IPS-20b (cell line): ENCODE data around the gene GNG7.
"Not testable (repeated sequence)": the region's sequence is repeated elsewhere in the genome, so short reads cannot be mapped to it uniquely, and the experiment has no call there.

ENCODE experiments used
- H3K27ac ChIP-seq: one replicate; pipeline ENCODE4 v1.5.1; 2013; ENCODE audit warnings: low read length
- H3K27me3 ChIP-seq: 2 replicates; pipeline ENCODE4 v1.6.1; 2013; ENCODE audit warnings: mild to moderate bottlenecking, low read length, inconsistent platforms; ENCODE audit not compliant: insufficient read depth
- H3K36me3 ChIP-seq: 2 replicates; pipeline ENCODE4 v1.6.1; 2013; ENCODE audit warnings: low read depth, mild to moderate bottlenecking, inconsistent platforms, low read length, moderate library complexity; ENCODE audit not compliant: insufficient read depth
- H3K4me1 ChIP-seq: 2 replicates; pipeline ENCODE4 v1.6.1; 2013; ENCODE audit warnings: mild to moderate bottlenecking, control low read depth, inconsistent platforms, low read length, moderate library complexity; ENCODE audit not compliant: insufficient read depth
- H3K4me3 ChIP-seq: 2 replicates; pipeline ENCODE4 v1.5.1; 2013; ENCODE audit warnings: mild to moderate bottlenecking, low read length, inconsistent platforms
- H3K9ac ChIP-seq: 2 replicates; pipeline ENCODE4 v1.6.1; 2013; ENCODE audit warnings: low read depth, mild to moderate bottlenecking, inconsistent platforms, low read length, moderate library complexity
- H3K9me3 ChIP-seq: 2 replicates; pipeline ENCODE4 v1.6.1; 2013; ENCODE audit warnings: mild to moderate bottlenecking, low read depth, low read length, inconsistent platforms; ENCODE audit not compliant: insufficient read depth

Gene GNG7

DNA sequence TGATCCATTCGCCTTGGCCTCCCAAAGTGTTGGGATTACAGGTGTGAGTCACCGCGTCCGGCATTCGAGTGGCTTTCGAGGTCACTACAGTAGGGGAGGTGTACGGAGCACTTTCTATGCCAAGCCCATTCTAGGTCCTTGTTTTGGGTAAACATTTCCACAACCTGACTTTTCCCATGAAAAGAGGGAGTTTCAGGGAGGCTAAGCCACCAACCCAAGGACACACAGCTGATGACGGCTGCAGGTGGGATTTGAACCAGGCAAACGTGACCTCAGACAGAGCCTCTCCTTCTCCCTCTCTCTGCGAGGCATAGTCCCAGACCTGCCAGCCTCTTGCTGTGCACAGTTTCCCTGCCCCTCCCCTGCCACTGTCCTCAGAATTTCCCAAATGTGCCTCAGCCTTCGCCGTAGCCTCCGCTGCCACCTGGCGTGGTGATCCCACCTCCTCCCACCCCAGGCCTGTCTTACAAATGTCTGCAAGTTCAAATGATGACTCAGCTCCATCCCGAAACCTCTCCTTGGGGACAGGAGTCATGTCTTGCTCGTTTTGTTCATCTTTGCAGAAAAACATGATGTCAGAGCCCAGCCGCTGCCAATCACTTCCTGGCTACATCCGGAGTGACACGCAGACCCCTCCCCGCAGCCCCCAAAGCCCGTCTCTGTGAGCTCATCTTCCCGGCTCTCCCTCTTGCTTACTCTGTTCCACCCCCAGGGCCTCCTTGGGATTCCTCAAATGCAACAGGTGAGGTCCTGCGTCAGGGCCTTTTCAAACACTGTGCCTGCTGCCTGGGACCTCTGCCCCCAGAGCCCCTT lies 233.2 kb downstream of the GNG7 start:
- Histone ChIP-seq H3K9ac (no peak overlapping the region), H3K27me3 (no peaks in the 10 kb centered on the region), H3K27ac (no peak overlapping the region), H3K4me3 (no peak overlapping the region), H3K36me3 (no peaks in the 10 kb centered on the region), H3K9me3 (no peaks in the 10 kb centered on the region), H3K4me1 (no peaks in the 10 kb centered on the region)

DNA sequence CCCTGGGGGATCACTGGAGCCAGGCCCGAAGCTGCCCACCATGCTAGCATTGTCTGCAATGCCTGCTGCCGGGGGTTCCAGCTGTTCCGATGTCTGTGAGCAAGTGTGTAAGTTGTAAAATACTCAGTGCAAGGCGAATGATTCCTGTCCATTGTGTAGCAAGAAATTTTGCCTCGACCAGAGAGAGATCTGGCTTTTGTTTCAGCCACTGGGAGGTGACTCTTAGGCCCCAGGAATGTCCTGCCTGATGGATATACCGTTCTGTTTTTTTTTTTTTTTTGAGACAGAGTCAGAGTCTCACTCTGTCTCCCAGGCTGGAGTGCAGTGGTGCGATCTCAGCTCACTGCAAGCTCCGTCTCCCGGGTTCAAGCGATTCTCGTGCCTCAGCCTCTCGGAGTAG lies 233.9 kb downstream of the GNG7 start:
- Histone ChIP-seq H3K36me3 (no peaks in the 10 kb centered on the region), H3K4me1 (no peaks in the 10 kb centered on the region), H3K9ac (no peak overlapping the region), H3K4me3 (no peak overlapping the region), H3K9me3 (no peaks in the 10 kb centered on the region), H3K27ac (no peak overlapping the region), H3K27me3 (no peaks in the 10 kb centered on the region)

DNA sequence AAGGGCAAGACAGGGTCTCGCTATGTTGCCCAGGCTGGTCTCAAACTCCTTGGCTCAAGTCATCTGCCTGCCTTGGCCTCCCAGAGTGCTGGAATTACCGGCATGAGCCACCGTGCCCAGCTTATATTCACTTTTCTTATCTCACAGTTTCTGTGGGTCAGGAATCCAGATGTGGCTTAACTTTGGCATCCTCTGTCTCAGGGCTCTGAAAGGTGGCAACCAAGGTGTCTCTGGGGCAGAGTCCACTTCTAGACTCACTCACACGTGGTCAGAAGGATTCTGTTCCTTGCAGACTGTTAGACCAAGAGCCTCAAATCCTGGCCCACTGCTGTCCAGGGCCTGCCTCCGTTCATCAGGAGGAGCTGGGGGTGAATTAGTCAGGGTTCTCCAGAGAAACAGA lies 238.1 kb downstream of the GNG7 start:
- Histone ChIP-seq H3K9ac (no peak overlapping the region), H3K9me3 (no peaks in the 10 kb centered on the region), H3K27me3 (no peaks in the 10 kb centered on the region), H3K4me1 (no peaks in the 10 kb centered on the region), H3K36me3 (no peaks in the 10 kb centered on the region), H3K27ac (no peak overlapping the region), H3K4me3 (no peak overlapping the region)

DNA sequence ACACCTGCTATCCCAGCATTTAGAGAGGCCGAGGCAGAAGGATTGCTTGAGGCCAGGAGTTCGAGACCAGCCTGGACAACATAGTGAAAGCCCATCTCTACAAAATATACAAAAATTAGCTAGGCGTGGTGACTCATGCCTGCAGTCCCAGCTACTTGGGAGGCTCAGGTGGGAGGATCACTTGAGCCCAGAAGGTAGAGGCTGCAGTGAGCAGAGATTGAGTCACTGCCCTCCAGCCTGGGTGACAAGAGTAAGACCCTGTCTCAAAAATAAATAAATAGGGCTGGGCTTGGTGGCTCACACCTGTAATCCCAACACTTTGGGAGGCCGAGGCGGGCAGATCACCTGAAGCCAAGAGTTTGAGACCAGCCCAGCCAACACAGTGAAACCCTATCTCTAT lies 238.8 kb downstream of the GNG7 start:
- H3K9ac ChIP-seq, result peak overlapping the region; percentile 19; the same call in 1 of the 2 replicates
- not testable (repeated sequence) for H3K27me3 ChIP-seq, H3K27ac ChIP-seq, H3K4me3 ChIP-seq, H3K36me3 ChIP-seq, H3K9me3 ChIP-seq, H3K4me1 ChIP-seq

DNA sequence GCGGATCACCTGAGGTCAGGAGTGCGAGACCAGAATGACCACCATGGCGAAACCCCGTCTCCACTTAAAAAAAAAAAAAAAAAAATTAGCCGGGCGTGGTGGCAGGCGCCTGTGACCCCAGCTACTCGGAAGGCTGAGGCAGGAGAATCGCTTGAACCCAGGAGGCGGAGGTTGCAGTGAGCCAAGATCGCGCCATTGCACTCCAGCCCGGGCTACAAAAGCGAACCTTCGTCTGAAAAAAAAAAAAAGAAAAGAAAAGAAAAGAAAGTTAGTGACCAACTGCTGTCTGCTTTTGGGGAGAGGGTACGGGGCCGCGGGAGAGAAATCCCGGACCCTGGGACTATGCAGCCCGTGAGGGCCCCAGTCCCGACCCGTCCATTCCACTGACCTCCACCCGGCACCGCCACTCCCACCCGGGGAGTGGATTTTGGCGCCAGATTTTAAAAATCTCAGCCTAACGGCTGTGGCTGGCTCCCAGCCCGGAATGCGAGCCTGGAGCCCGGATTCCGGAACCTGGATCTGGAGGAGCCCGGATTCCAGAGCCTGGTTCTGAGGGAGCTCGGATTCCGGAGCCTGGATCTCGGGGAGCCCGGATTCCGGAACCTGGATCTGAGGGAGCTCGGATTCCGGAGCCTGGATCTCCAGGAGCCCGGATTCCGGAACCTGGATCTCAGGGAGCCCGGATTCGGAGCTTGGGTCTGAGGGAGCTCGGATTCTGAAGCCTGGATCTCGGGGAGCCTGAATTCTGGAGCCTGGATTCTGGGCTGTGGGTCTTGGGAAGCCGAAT lies 239.7 kb downstream of the GNG7 start:
- no peak overlapping the region for H3K27ac ChIP-seq
- peak overlapping the region; percentile 72 for H3K4me3 ChIP-seq
- peak overlapping the region; percentile 74; the same call in 1 of the 2 replicates for H3K9ac ChIP-seq
- H3K4me1 ChIP-seq, result no peaks in the 10 kb centered on the region
- no peaks in the 10 kb centered on the region for H3K9me3 ChIP-seq
- no peaks in the 10 kb centered on the region for H3K27me3 ChIP-seq
- H3K36me3 ChIP-seq, result no peaks in the 10 kb centered on the region

DNA sequence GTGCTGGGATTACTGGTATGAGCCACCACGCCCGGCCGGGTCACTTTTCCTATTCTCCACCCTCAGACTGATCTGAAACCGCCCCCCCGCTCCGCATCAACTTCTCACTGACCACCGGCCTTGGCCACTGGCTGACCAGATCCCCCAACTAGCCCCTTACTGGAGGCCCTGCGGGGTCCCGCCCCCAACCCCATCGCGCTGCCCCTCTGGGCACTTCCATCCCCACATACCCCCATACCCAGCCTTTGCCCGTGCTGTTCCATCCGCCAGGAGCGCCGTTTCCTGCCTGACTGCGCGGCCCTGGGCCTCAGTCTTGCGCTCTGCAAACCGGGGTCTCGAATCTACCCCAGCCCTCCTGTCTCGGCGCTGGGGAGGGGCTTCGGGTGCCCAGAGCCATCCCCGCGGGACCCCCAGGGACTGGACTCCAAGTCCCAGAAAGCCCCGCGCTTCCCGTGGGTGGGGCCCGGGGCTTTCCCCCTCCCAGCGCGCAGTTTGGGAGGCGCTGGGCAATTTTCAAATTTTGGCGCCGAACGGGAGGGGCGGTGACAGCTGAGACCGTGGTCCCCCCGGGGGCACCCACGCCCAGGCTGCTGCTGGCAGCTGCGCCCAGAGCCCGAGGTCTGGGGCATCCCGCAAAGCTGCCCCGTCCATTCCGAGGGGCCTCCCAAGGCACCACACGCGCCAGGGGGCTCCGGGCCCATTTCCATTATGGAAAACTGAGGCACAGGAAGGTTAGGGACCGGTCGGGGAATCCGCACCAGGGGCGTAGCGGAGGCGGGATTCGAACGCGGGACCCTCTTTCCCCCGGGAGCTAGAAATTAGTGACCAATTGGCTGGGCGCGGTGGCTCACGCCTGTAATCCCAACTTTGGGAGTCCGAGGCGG lies 240.5 kb downstream of the GNG7 start:
- no peak overlapping the region for H3K27ac ChIP-seq
- H3K36me3 ChIP-seq, result no peaks in the 10 kb centered on the region
- no peaks in the 10 kb centered on the region for H3K4me1 ChIP-seq
- H3K27me3 ChIP-seq, result no peaks in the 10 kb centered on the region
- peak overlapping the region; percentile 72 for H3K4me3 ChIP-seq
- no peaks in the 10 kb centered on the region for H3K9me3 ChIP-seq
- H3K9ac ChIP-seq, result peak overlapping the region; percentile 74; the same call in 1 of the 2 replicates
